B cell (primary cell): Measurements from ENCODE around the gene TWIST1.

ENCODE experiments used
- EZH2 ChIP-seq: IDR thresholded peaks from 2 replicates; pipeline ENCODE4 v1.6.1; 2012; ENCODE audit warnings: borderline replicate concordance, low read depth, mild to moderate bottlenecking, moderate library complexity, low read length; ENCODE audit not compliant: insufficient read depth, poor library complexity, severe bottlenecking
- TF ChIP-seq, protein P1 (sequence below): fragments of 200-600 bp; IDR thresholded peaks from one replicate; pipeline ENCODE4 v1.8.0; 2022; ENCODE audit warnings: antibody characterized with exemption, mild to moderate bottlenecking

GRCh38 chr7:19119870-19120486 lies 2.5 kb upstream of the TWIST1 start:
- TF ChIP-seq EZH2, result no peak
- TF ChIP-seq, protein P1, sequence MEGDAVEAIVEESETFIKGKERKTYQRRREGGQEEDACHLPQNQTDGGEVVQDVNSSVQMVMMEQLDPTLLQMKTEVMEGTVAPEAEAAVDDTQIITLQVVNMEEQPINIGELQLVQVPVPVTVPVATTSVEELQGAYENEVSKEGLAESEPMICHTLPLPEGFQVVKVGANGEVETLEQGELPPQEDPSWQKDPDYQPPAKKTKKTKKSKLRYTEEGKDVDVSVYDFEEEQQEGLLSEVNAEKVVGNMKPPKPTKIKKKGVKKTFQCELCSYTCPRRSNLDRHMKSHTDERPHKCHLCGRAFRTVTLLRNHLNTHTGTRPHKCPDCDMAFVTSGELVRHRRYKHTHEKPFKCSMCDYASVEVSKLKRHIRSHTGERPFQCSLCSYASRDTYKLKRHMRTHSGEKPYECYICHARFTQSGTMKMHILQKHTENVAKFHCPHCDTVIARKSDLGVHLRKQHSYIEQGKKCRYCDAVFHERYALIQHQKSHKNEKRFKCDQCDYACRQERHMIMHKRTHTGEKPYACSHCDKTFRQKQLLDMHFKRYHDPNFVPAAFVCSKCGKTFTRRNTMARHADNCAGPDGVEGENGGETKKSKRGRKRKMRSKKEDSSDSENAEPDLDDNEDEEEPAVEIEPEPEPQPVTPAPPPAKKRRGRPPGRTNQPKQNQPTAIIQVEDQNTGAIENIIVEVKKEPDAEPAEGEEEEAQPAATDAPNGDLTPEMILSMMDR, result no peak
